IPS DF 19.7 (cell line): ENCODE measurements around the gene STAMBP.

Experiments used
- DNase-seq: peaks from one replicate; pipeline ENCODE4 v3.0.0-alpha.2; 2013; ENCODE audit warnings: low read depth, low spot score

The STAMBP gene

GRCh38 chr2:73906847-73907505 lies 78.2 kb downstream of the STAMBP start:
- DNase-seq, result no peak

DNA sequence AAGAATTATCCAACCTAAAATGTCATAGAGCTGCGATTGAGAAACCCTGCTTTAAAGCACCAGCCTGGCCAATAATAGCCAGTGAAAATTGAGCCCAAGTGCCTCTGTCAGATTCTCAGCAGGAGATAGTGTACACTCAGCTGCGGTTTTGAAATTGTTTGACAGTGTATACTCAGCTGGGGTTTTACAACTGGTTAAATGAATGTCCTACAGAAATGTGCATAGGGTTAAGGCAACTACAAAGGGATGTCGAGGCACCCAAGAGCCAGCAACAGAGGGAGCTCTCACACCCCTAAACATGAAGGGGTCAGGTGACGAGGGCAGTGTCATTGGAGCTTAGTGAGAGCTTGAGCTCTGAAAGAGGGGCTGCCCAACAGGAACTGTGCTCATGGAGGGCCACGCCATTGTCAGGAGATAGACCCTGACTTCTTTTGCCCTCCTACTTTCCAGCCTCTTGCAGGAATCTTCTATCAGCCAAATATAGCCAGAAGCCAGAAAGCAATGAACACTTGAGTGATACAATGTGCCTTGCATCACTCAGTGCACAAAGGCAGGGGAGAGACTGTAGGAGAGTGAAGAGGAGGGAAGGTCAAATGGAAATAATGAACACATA lies 79.2 kb downstream of the STAMBP start:
- peak; percentile 54 for DNase-seq

DNA sequence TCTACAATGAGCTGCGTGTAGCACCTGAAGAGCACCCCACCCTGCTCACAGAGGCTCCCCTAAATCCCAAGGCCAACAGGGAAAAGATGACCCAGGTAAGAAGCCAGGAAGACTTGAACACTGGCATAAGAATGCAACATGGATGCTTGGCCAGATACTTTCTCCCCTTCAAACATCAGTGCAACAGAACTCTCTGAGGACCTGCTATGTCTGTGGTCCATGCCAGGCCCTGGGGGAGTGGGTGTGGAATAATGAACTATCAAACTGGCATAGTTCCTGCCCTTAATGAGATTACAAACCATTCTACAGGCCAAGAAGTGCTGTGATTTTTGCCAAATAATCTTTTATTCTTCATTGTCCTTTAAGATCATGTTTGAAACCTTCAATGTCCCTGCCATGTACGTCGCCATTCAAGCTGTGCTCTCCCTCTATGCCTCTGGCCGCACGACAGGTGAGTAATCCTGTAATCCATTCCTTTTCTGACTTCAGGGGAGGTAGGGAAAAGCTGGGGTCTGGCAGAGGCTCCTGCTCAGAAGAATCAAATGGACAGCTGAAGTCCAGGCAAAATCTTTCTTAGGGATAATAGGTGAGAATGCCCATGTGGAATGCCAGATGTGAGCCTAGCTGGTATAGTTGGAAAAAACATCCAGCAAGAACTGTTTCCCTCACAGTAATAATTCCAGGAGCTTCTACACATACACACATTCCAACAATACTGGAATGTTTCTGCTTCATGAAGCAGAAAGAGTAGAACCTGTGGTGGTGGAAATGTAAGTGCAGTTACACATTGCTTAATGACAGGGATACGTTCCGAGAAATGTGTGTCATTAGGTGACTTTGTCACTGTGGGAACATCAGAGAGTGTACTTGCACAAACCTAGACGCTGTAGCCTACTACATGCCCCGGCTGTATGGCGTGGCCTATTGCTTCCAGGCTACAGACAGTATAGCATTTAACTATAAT lies 80.2 kb downstream of the STAMBP start:
- DNase-seq, result no peak

- no peak for DNase-seq
Observed at GRCh38 chr2:73910873-73911547, 82.2 kb downstream of the STAMBP start.

DNA sequence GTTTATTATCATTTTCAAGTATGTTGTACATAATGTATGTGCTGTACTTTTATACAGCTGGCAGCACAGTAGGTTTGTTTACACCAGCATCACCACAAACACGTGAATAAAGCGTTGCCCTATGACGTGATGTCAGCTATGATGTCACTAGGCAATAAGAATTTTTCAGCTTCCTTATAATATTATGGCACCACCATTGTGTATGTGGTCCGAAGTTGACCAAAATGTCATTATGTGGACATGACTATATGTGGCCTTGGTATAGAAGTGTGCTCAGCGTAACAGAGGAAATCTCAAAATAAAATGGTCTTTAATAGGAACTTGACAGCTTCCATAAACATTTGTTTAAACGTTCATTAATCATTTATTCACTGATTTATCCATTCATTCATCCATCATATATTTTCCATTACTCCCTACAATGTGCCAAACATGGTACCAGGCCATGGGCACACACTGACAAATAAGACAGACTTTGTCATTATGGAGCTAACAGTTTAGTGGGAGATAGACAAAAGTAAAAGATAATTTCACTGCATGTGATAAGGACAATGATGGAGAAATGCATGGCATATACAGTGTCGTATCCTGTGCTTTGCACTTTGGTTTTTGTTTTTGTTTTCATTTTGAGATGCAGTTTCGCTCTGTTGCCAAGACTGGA lies 82.9 kb downstream of the STAMBP start:
- DNase-seq, result no peak

DNA sequence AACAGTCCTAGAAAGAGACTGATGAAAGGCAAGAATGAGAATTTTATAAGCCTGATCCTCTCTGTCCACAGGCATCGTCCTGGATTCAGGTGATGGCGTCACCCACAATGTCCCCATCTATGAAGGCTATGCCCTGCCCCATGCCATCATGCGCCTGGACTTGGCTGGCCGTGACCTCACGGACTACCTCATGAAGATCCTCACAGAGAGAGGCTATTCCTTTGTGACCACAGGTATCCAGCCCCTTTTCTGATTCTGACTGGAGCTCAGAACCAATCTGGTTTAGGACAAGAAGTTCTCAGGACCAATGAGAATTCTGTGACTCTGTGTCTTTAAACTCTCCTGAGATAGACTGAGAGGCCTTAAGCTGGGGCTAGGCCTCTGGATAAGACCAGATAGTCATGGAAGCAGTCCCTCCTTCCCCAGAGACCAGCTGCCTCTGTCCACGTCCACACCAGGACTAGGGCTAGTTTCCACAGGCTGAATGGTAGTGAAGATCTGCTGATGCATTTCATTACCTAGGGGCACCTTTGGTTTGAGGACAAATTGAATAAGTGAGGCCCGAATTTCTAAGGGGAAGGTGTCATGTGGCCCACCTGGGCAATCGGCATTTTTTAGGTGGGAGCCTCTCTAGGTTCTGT lies 84.8 kb downstream of the STAMBP start:
- DNase-seq, result no peak

DNA sequence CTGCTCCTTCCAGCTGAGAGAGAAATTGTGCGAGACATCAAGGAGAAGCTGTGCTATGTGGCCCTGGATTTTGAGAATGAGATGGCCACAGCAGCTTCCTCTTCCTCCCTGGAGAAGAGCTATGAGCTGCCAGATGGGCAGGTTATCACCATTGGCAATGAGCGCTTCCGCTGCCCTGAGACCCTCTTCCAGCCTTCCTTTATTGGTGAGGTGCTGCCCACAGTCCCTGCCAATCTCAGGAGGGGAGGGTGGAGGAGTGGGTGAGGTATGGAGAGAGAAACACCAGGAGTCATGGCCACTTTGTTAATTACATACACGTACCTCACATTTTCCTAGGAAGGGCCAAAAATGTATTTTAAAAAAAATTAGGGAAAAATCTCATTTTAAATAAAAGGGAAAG lies 85.9 kb downstream of the STAMBP start:
- DNase-seq, result no peak

GRCh38 chr2:73915437-73915993 lies 86.8 kb downstream of the STAMBP start:
- DNase-seq, result no peak

- DNase-seq, result no peak
Observed at GRCh38 chr2:73916666-73917065, 87.9 kb downstream of the STAMBP start.

DNA sequence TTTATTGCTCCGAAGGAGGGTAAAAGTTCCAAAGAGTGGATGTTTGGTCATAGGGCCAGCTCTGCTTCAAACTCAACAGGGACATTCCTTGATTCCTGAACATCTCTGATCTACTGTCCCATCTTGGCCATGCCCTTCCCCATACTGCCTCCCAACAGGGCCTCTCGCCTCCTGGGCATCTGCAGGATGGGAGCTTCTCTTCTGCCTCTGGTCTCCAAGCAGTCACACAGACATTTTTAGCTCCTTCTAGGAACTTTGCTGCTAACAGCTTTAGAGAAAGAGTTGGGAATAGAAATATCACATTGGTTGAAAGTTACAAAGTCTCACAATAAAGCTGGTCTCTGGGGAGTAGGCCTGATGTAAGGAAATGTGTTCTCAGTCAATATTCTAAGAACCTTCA lies 88.5 kb downstream of the STAMBP start:
- no peak for DNase-seq

- no peak for DNase-seq
Observed at GRCh38 chr2:73917696-73918207, 89.0 kb downstream of the STAMBP start.

GRCh38 chr2:73918856-73919255 lies 90.1 kb downstream of the STAMBP start:
- DNase-seq, result no peak

DNA sequence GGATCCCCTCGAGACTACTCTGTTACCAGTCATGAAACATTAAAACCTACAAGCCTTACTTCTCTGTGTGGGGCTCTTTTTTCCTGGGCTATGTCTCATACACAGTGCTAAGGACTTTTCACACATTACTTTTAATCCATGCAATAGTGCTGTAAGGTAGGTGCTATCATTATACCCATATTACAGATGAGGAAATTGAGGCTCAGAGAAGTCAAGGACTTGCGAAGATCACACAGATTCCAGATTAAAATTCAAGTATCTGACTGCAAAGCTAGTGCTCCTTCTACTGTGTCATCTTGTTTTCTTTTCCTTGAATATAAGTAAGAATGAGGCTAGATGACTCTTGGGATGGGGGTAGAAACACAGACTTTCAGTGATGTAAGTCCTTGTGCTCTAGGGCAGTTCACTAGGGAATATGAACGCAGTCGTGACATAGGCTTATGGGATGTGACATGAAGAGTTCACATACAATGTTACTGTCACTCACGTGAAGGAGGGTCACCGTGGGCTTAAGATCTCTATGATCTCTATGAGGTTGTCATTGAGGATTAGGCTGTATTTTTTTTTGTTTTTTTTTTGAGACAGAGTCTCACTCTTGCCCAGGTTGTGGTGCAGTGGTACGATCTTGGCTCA lies 91.0 kb downstream of the STAMBP start:
- no peak for DNase-seq

- DNase-seq, result peak; percentile 54
Observed at GRCh38 chr2:73920577-73921545, 92.1 kb downstream of the STAMBP start.

- no peak for DNase-seq
Observed at GRCh38 chr2:73921581-73921980, 92.8 kb downstream of the STAMBP start.

- no peak for DNase-seq
Observed at GRCh38 chr2:73922681-73923080, 93.9 kb downstream of the STAMBP start.
